HEK293 (cell line): ENCODE results near the gene FSIP1.

Experiments
- CTCF ChIA-PET: fragments of 350-600 bp; formaldehyde crosslinking; extraction: SDS; loops from one replicate; lab custom pipeline; 2021; ENCODE audit warnings: antibody characterized with exemption; lab: Yijun Ruan, JAX
- POLR2A ChIA-PET: fragments of 300-600 bp; formaldehyde crosslinking; extraction: SDS; loops from one replicate; lab custom pipeline; 2020; ENCODE audit warnings: antibody characterized with exemption, inconsistent platforms; lab: Yijun Ruan, JAX
- H3K27ac ChIP-seq: fragments of 200-500 bp; sonication (Bioruptor generic); 2 replicates; pipeline ENCODE4 v1.5.1; 2014; ENCODE audit warnings: low read depth, low read length, control low read depth, inconsistent platforms; ENCODE audit errors: extremely low read depth
- H3K36me3 ChIP-seq, 2 experiments: fragments of 200-500 bp in 1 of 2; sonication (Bioruptor generic) in 1 of 2; 1 replicate in 1 of 2; 2 replicates in 1 of 2; pipeline ENCODE4 v1.5.1; 2014 to 2017; ENCODE audit warnings: inconsistent platforms in 2 of 2, low read length in 2 of 2; ENCODE audit not compliant: control insufficient read depth in 2 of 2, insufficient read depth in 1 of 2
- H3K4me1 ChIP-seq: fragments of 200-500 bp; sonication (Bioruptor generic); 2 replicates; pipeline ENCODE4 v1.5.1; 2014; ENCODE audit warnings: mild to moderate bottlenecking, low read length, inconsistent platforms; ENCODE audit not compliant: control insufficient read depth, insufficient read depth
- H3K4me3 ChIP-seq: 2 replicates; pipeline ENCODE4 v1.5.1; 2011; ENCODE audit warnings: low read depth, mild to moderate bottlenecking, control low read depth, low read length, moderate library complexity
- H3K9me3 ChIP-seq: fragments of 200-500 bp; sonication (Bioruptor generic); 2 replicates; pipeline ENCODE4 v1.5.1; 2014; ENCODE audit warnings: low read depth, low read length, inconsistent platforms; ENCODE audit not compliant: control insufficient read depth, insufficient read depth
- FEZF1 ChIP-seq: fragments of 450-650 bp; formaldehyde crosslinking; IDR thresholded peaks from 2 replicates; pipeline ENCODE4 v1.5.1; 2016; ENCODE audit warnings: missing biosample characterization, missing genetic modification characterization
- IKZF3 ChIP-seq: fragments of 450-650 bp; IDR thresholded peaks from 2 replicates; pipeline ENCODE4 v1.5.0; 2018; ENCODE audit warnings: missing biosample characterization, mild to moderate bottlenecking, missing genetic modification characterization, moderate library complexity
- KLF1 ChIP-seq: fragments of 450-650 bp; formaldehyde crosslinking; IDR thresholded peaks from 2 replicates; pipeline ENCODE4 v1.5.1; 2016; ENCODE audit warnings: missing biosample characterization, missing genetic modification characterization
- OVOL3 ChIP-seq: fragments of 450-650 bp; formaldehyde crosslinking; IDR thresholded peaks from 2 replicates; pipeline ENCODE4 v1.5.1; 2016; ENCODE audit warnings: missing biosample characterization, missing genetic modification characterization
- SP3 ChIP-seq: fragments of 450-650 bp; formaldehyde crosslinking; IDR thresholded peaks from 2 replicates; pipeline ENCODE4 v1.5.1; 2016; ENCODE audit warnings: missing biosample characterization, missing genetic modification characterization
- ZBTB17 ChIP-seq: fragments of 450-650 bp; formaldehyde crosslinking; IDR thresholded peaks from 2 replicates; pipeline ENCODE4 v1.5.1; 2016; ENCODE audit warnings: missing biosample characterization, missing genetic modification characterization
- ZBTB7A ChIP-seq: fragments of 450-650 bp; formaldehyde crosslinking; IDR thresholded peaks from 2 replicates; pipeline ENCODE4 v1.5.1; 2016; ENCODE audit warnings: low read depth, missing biosample characterization, missing genetic modification characterization
- ZNF132 ChIP-seq: fragments of 450-650 bp; formaldehyde crosslinking; IDR thresholded peaks from 2 replicates; pipeline ENCODE4 v1.5.1; 2017; ENCODE audit warnings: missing biosample characterization, missing genetic modification characterization, borderline replicate concordance
- ZNF140 ChIP-seq: fragments of 450-650 bp; formaldehyde crosslinking; IDR thresholded peaks from 2 replicates; pipeline ENCODE4 v1.5.1; 2016; ENCODE audit warnings: missing biosample characterization, missing genetic modification characterization
- ZNF211 ChIP-seq: fragments of 450-650 bp; formaldehyde crosslinking; IDR thresholded peaks from 2 replicates; pipeline ENCODE4 v1.5.1; 2016; ENCODE audit warnings: low read depth, missing biosample characterization, missing genetic modification characterization
- ZNF239 ChIP-seq: fragments of 450-650 bp; formaldehyde crosslinking; IDR thresholded peaks from 2 replicates; pipeline ENCODE4 v1.5.1; 2016; ENCODE audit warnings: missing biosample characterization, missing genetic modification characterization
- ZNF26 ChIP-seq: fragments of 450-650 bp; formaldehyde crosslinking; IDR thresholded peaks from 2 replicates; pipeline ENCODE4 v1.5.1; 2016; ENCODE audit warnings: missing biosample characterization, missing genetic modification characterization
- ZNF423 ChIP-seq: fragments of 450-650 bp; formaldehyde crosslinking; IDR thresholded peaks from 2 replicates; pipeline ENCODE4 v1.5.1; 2016; ENCODE audit warnings: missing biosample characterization, missing genetic modification characterization
- ZNF48 ChIP-seq: fragments of 450-650 bp; formaldehyde crosslinking; IDR thresholded peaks from 2 replicates; pipeline ENCODE4 v1.5.1; 2016; ENCODE audit warnings: missing biosample characterization, missing genetic modification characterization
- ZNF629 ChIP-seq: fragments of 450-650 bp; formaldehyde crosslinking; IDR thresholded peaks from 2 replicates; pipeline ENCODE4 v1.5.1; 2017; ENCODE audit warnings: missing biosample characterization, missing genetic modification characterization
- ZNF837 ChIP-seq: fragments of 450-650 bp; formaldehyde crosslinking; IDR thresholded peaks from 2 replicates; pipeline ENCODE4 v1.5.1; 2016; ENCODE audit warnings: missing biosample characterization, missing genetic modification characterization
- TF ChIP-seq, protein P1 (sequence below): fragments of 450-650 bp; formaldehyde crosslinking; IDR thresholded peaks from 2 replicates; pipeline ENCODE4 v1.5.0; 2017; ENCODE audit warnings: missing biosample characterization, missing genetic modification characterization, borderline replicate concordance

Gene FSIP1

GRCh38 chr15:39587731-39588530 is 194.7 kb downstream of the FSIP1 start (continued):
- TF ChIP-seq ZNF26 (tag by site-specific recombination) (no peak), ZBTB17 (tag by site-specific recombination) (no peak), IKZF3 (tag by site-specific recombination) (no peak), ZNF140 (tag by site-specific recombination) (no peak), ZNF211 (tag by site-specific recombination) (no peak)

DNA sequence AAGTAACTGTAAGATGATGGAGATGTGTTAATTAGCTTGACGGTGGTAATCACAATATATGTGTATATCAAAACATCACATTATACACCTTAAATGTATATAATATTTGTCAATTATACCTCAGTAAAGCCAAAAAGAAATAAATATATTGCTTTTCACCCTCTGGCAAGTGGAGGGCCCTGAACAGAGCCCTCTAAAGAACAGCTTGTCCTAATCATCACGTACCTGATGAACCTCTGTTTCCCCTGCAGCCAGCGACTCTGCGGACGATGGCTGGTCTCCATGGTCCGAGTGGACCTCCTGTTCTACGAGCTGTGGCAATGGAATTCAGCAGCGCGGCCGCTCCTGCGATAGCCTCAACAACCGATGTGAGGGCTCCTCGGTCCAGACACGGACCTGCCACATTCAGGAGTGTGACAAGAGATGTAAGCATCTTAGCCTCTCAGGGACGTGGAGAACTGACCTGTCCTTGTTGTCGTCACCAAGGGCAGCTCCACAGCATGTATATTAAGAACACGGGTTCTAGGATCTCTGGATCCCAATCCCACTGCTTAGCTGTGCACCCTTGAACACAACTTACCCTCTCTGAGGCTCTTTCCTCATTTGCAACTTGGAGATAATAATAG is 195.4 kb downstream of the FSIP1 start:
- Histone ChIP-seq H3K4me1 (no peaks in the 10 kb centered on the region), H3K36me3 (peaks cover 0 to 19% of the 10 kb centered on the region in 2 experiments; a peak in 1 of 3 replicates), H3K27ac (no peak overlapping the region), H3K9me3 (no peaks in the 10 kb centered on the region), H3K4me3 (no peak overlapping the region)
- TF ChIP-seq FEZF1 (tag by site-specific recombination), result no peak
- no peak for TF ChIP-seq SP3 (tag by site-specific recombination)
- no peak for TF ChIP-seq ZNF48
- CTCF ChIA-PET, result interaction anchor here (0.6 to 0.9 kb wide), 3 partner anchors 92 to 873 kb away, joined by 3 read pairs; no protein-coding TSS in a partner anchor
- POLR2A ChIA-PET, result no interaction called here

DNA sequence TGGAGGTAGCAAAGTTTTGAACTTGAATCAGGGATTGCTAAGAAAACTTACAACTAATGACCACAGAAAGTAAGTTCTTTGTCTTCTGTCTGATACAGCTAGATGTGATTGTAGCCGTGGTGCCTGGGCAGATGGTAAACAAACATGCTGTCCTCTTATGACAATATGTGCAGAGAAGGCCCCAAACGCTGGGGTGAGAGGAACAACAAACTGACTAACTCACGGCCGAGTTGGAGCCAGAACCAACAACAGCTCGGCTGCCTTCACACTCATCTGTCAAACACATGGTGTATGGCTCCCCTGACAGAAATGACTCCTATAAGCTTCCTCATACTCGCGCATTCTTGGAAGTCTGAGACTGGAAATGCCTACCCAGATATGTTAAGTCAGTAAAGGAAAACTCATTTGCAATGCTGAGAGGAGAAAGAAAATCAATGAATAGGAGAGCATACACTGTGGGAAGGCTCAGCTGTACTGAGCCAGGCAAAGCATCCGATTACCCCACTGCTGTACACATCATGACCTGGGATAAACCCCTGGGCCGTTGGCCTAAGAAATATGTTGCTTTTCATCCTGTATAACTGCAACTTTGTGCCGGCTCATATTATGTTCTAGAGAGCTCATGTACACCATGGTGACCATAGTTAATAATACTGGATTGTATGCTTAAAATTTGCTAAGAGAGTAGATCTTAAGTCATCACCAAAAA is 196.1 kb downstream of the FSIP1 start:
- no peak overlapping the region for H3K4me3 ChIP-seq
- TF ChIP-seq ZNF629 (tag by site-specific recombination), result no peak
- no peak for TF ChIP-seq ZBTB7A (tag by site-specific recombination)
- TF ChIP-seq, protein P1, sequence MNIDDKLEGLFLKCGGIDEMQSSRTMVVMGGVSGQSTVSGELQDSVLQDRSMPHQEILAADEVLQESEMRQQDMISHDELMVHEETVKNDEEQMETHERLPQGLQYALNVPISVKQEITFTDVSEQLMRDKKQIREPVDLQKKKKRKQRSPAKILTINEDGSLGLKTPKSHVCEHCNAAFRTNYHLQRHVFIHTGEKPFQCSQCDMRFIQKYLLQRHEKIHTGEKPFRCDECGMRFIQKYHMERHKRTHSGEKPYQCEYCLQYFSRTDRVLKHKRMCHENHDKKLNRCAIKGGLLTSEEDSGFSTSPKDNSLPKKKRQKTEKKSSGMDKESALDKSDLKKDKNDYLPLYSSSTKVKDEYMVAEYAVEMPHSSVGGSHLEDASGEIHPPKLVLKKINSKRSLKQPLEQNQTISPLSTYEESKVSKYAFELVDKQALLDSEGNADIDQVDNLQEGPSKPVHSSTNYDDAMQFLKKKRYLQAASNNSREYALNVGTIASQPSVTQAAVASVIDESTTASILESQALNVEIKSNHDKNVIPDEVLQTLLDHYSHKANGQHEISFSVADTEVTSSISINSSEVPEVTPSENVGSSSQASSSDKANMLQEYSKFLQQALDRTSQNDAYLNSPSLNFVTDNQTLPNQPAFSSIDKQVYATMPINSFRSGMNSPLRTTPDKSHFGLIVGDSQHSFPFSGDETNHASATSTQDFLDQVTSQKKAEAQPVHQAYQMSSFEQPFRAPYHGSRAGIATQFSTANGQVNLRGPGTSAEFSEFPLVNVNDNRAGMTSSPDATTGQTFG, result no peak
- no peak for TF ChIP-seq ZNF239 (tag by site-specific recombination)
- TF ChIP-seq OVOL3 (tag by site-specific recombination), result no peak
- no peak for TF ChIP-seq KLF1
- TF ChIP-seq ZNF423, result no peak
- no peak for TF ChIP-seq ZNF132 (tag by site-specific recombination)
- TF ChIP-seq ZNF837, result no peak
- ChIA-PET POLR2A (no interaction called here), CTCF (interaction anchor here (0.8 to 1.3 kb wide), 3 partner anchors 93 to 273 kb away, joined by 3 to 5 read pairs (median 3); no protein-coding TSS in a partner anchor)
- H3K36me3 ChIP-seq, result peaks cover 0 to 17% of the 10 kb centered on the region in 2 experiments; a peak in 1 of 3 replicates
- H3K9me3 ChIP-seq, result no peaks in the 10 kb centered on the region
- no peaks in the 10 kb centered on the region for H3K4me1 ChIP-seq
- H3K27ac ChIP-seq, result no peak overlapping the region
